NK-92 treated with Interleukin-12 subunit alpha and Interleukin-12 subunit beta, amount 100 ng/mL, for 24 hours (cell line): ENCODE results near the gene CDH11.

ENCODE experiments used
- DNase-seq: peaks from one replicate; lab custom pipeline; 2025; lab: John Stamatoyannopoulos, UW

The CDH11 gene

DNA sequence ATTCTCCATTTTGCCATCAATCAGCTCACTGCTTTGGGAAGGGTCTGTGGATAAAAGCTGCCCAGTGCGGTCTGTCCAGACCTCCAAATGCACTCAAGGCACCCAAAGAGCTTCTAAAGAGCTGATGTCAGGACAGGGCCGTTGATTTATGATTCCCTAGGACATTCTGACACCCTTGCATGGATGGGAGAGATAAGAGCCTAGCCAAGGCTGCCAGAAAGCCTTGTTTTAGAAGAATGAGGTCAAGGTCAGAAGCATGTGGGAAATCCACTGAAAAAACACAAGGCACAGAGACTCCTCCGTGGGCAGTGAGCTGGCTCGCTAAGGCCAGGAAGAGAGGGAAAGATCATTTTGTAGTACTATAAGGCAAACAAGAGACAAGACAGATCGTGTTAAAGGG lies 214.0 kb downstream of the CDH11 start:
- DNase-seq: no peak

DNA sequence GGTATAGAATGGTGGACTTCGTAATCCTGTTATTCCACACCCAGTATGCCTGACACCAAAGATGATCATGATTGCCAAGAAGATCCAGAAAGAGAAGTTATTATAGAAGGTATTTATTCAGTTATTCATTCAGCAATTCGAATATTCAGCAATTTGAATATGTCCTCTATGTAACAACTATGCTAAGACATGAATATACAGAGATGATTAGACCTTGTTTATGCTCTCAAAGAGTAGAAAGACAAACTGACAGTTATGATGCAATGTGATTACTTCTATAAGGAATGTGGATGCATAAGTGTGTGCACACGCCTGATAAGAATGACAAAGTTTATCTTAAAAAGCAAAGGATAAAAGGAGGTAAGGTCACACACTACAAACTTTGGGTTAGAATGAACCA lies 218.1 kb downstream of the CDH11 start:
- DNase-seq: no peak

DNA sequence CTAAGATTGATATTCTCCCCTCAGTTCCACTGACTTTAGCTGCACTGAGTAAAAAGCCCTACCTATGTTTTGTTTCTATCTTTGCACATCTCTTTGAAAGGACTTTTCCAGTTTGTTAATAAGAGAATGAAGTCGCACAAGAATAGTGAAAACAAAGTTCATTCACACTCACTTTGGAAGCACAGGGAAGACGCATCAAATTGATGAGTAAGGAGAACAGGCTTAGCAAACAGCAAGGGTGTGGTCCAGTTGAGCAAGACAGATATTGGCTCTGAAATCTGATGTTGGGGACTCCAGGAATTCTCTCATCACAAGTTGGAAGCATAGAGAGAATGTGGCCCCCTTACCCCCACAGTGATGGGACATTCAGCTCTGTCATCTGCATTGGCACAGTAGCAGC lies 221.3 kb downstream of the CDH11 start:
- DNase-seq: no peak

DNA sequence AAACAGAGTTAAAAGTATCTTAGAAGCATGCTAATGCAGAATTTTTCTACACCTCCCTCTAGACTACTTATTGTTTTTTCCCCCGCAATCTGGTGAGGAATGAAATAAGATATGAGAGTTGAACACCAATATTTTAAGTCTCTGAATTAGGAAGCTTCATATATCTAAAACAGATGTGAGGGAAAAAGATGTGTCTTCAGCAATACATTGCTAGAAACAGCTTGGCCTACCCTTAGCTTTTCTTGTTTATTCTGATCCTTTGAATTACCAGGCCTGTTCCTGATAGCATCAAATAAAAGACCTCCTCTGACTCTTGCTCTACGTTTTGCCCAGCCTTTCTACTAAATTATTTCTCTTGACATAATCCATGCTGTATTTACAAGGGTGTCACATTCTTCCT lies 221.8 kb downstream of the CDH11 start:
- no peak for DNase-seq

DNA sequence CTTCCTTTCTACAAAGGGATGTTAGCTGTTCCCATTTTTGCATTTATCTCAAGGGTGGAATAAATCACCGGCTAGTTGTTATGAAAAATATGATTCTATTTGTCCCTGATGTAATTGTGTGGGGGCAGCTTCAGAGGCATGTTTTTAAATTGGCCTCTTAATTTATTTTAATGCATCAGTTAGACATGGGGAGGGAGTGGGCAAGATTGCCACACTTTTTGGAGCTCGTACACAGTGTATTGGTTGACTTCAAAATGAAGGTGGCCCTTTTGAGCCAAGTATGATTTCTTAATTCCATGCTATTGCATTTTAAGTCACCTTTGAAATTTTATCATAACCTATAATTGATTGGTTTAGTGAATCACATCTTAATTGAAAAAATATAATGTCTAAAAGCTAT lies 223.7 kb downstream of the CDH11 start:
- no peak for DNase-seq
